HG03439 (cell line): Measurements from ENCODE around the gene PSD2.

Source experiments
- ATAC-seq: cut with Tn5 transposase; IDR thresholded peaks from one replicate; pipeline ENCODE4 v1.9.1; 2021; ENCODE audit warnings: mild to moderate bottlenecking, moderate library complexity; ENCODE audit not compliant: unreplicated experiment

The PSD2 gene

GRCh38 chr5:139763280-139763929, 32.2 kb upstream of the PSD2 start:
- no peak for ATAC-seq

- no peak for ATAC-seq
Observed at GRCh38 chr5:139763930-139764791, 31.4 kb upstream of the PSD2 start.

GRCh38 chr5:139764886-139765408, 30.7 kb upstream of the PSD2 start:
- ATAC-seq, result no peak

GRCh38 chr5:139765409-139766217, 30.0 kb upstream of the PSD2 start:
- peak; percentile 69 for ATAC-seq

- ATAC-seq, result no peak
Observed at GRCh38 chr5:139767960-139768359, 27.6 kb upstream of the PSD2 start.

- no peak for ATAC-seq
Observed at GRCh38 chr5:139768807-139769465, 26.7 kb upstream of the PSD2 start.

GRCh38 chr5:139769477-139769876, 26.1 kb upstream of the PSD2 start:
- no peak for ATAC-seq

- no peak for ATAC-seq
Observed at GRCh38 chr5:139770722-139771121, 24.9 kb upstream of the PSD2 start.

- no peak for ATAC-seq
Observed at GRCh38 chr5:139772089-139772791, 23.4 kb upstream of the PSD2 start.

- no peak for ATAC-seq
Observed at GRCh38 chr5:139772927-139773690, 22.5 kb upstream of the PSD2 start.

GRCh38 chr5:139774980-139775661, 20.5 kb upstream of the PSD2 start:
- peak; percentile 81 for ATAC-seq

- ATAC-seq, result no peak
Observed at GRCh38 chr5:139775872-139776271, 19.7 kb upstream of the PSD2 start.

GRCh38 chr5:139776861-139777260, 18.7 kb upstream of the PSD2 start:
- no peak for ATAC-seq

GRCh38 chr5:139783436-139783965, 12.1 kb upstream of the PSD2 start:
- no peak for ATAC-seq

GRCh38 chr5:139784488-139784887, 11.1 kb upstream of the PSD2 start:
- no peak for ATAC-seq

GRCh38 chr5:139787257-139787567, 8.4 kb upstream of the PSD2 start:
- no peak for ATAC-seq

- peak; percentile 80 for ATAC-seq
Observed at GRCh38 chr5:139787568-139788293, 7.9 kb upstream of the PSD2 start.

GRCh38 chr5:139788294-139788910, 7.2 kb upstream of the PSD2 start:
- ATAC-seq, result no peak
